Measurements from ENCODE around the gene SFTA2.

SFTA2 gene

GRCh38 chr6:30907758-30908591, 24.0 kb downstream of the SFTA2 start, which contains the start of gene GTF2H4 (continued):
- TF ChIP-seq ZSCAN4 (tag by site-specific recombination; IDR thresholded peaks at IDR 0.05) (peak; percentile 43; the same call in 1 of the 2 replicates), ZSCAN16 (tag by site-specific recombination; IDR thresholded peaks at IDR 0.05) (no peak), ZFP41 (tag by site-specific recombination; IDR thresholded peaks at IDR 0.05; ENCODE audit: borderline replicate concordance) (no peak), KLF8 (tag by site-specific recombination; IDR thresholded peaks at IDR 0.05) (peak; percentile 100), GLI4 (tag by site-specific recombination; IDR thresholded peaks at IDR 0.05) (peak; percentile 95), ZNF324 (tag by site-specific recombination; IDR thresholded peaks at IDR 0.05) (peak; percentile 95), ZBTB44 (tag by site-specific recombination; IDR thresholded peaks at IDR 0.05) (peak; percentile 66), REPIN1 (tag by site-specific recombination; IDR thresholded peaks at IDR 0.05; ENCODE audit: low read depth) (peak; percentile 92), OSR2 (tag by site-specific recombination; IDR thresholded peaks at IDR 0.05) (peak; percentile 67), GLI2 (tag by site-specific recombination; IDR thresholded peaks at IDR 0.05; ENCODE audit: borderline replicate concordance, low read depth) (no peak; the same call in 1 of the 2 replicates), ZNF639 (tag by site-specific recombination; IDR thresholded peaks at IDR 0.05) (peak; percentile 98), ZNF768 (tag by site-specific recombination; IDR thresholded peaks at IDR 0.05) (no peak; the same call in 1 of the 2 replicates), ZNF513 (tag by site-specific recombination; IDR thresholded peaks at IDR 0.05) (peak; percentile 56; the same call in 1 of the 2 replicates), ZNF391 (tag by site-specific recombination; IDR thresholded peaks at IDR 0.05; ENCODE audit: borderline replicate concordance, low read depth) (peak; percentile 87; the same call in 1 of the 2 replicates), ZNF654 (tag by site-specific recombination; IDR thresholded peaks at IDR 0.05; ENCODE audit: low read depth) (peak; percentile 17; the same call in 1 of the 2 replicates), ZNF571 (tag by site-specific recombination; IDR thresholded peaks at IDR 0.05) (no peak), KLF9 (tag by site-specific recombination; IDR thresholded peaks at IDR 0.05; ENCODE audit: low read depth) (peak; percentile 95), ZNF362 (tag by site-specific recombination; IDR thresholded peaks at IDR 0.05) (peak; percentile 57; the same call in 1 of the 2 replicates), ZNF2 (tag by site-specific recombination; IDR thresholded peaks at IDR 0.05) (peak; percentile 92), ZNF558 (tag by site-specific recombination; IDR thresholded peaks at IDR 0.05) (peak; percentile 30), ZBTB8A (tag by site-specific recombination; IDR thresholded peaks at IDR 0.05) (peak; percentile 81), ZNF596 (tag by site-specific recombination; IDR thresholded peaks at IDR 0.05) (peak; percentile 35; the same call in 1 of the 2 replicates), ZNF24 (tag by site-specific recombination; IDR thresholded peaks at IDR 0.05) (peak; percentile 95), TRIM28 (IDR thresholded peaks at IDR 0.05; ENCODE audit: borderline replicate concordance, low read length) (peak; percentile 80), ZNF426 (tag by site-specific recombination; IDR thresholded peaks at IDR 0.05) (no peak), ZNF843 (tag by site-specific recombination; IDR thresholded peaks at IDR 0.05) (peak; percentile 81), ZBTB48 (tag by site-specific recombination; IDR thresholded peaks at IDR 0.05) (peak; percentile 98), ATF2 (tag by site-specific recombination; IDR thresholded peaks at IDR 0.05; ENCODE audit: low read depth) (peak; percentile 28; the same call in 1 of the 2 replicates), ZNF341 (tag by site-specific recombination; IDR thresholded peaks at IDR 0.05; ENCODE audit: low read depth) (peak; percentile 94), GLIS2 (tag by site-specific recombination; IDR thresholded peaks at IDR 0.05) (peak; percentile 66), ZNF239 (tag by site-specific recombination; IDR thresholded peaks at IDR 0.05) (no peak; the same call in 1 of the 2 replicates)

All from HEK293 (cell line).